ENCODE results near the gene YOD1.

Gene YOD1

GRCh38 chr1:207004931-207005830 is 45.8 kb downstream of the YOD1 start:
- no peak for FAIRE-seq

- FAIRE-seq = no peak
Observed at GRCh38 chr1:207003210-207003609, 47.8 kb downstream of the YOD1 start.

- no peak for FAIRE-seq
Observed at GRCh38 chr1:207002724-207003146, 48.3 kb downstream of the YOD1 start.

- no peak for FAIRE-seq
Observed at GRCh38 chr1:207001492-207002245, 49.3 kb downstream of the YOD1 start.

- no peak for FAIRE-seq
Observed at GRCh38 chr1:207000651-207001291, 50.2 kb downstream of the YOD1 start.

GRCh38 chr1:206998816-206999215 is 52.2 kb downstream of the YOD1 start:
- no peak for FAIRE-seq

Measured in islet of Langerhans (tissue), 1 donor.